HG03175 (cell line): ENCODE data around the gene KCNQ1.
A peak's percentile ranks its signal among the peaks of the same experiment; 100 is the strongest.

ENCODE experiments used
- ATAC-seq: cut with Tn5 transposase; IDR thresholded peaks from one replicate; pipeline ENCODE4 v1.9.1; 2021; ENCODE audit warnings: mild to moderate bottlenecking, moderate library complexity; ENCODE audit not compliant: unreplicated experiment

Gene KCNQ1

DNA sequence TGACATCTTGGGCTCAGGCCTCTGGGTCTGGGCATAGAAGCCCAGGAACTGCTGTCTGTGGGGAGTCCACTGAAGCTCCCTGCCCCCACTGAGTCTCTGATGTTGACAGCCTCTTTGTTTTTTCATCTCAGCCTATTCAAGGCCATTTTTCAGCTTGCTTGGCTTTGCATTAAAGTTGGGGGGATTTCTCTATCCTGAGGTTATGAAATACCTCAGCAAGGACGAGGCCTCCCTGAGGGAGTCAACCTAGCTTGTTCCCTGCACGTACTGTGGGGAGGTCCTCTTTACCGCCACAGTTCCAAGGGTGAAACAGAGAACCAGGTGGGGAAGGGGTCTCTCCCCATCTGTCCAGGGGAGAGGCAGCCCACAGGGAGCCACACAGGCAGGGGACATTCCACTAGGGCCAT, 246.6 kb downstream of the KCNQ1 start:
- no peak for ATAC-seq

DNA sequence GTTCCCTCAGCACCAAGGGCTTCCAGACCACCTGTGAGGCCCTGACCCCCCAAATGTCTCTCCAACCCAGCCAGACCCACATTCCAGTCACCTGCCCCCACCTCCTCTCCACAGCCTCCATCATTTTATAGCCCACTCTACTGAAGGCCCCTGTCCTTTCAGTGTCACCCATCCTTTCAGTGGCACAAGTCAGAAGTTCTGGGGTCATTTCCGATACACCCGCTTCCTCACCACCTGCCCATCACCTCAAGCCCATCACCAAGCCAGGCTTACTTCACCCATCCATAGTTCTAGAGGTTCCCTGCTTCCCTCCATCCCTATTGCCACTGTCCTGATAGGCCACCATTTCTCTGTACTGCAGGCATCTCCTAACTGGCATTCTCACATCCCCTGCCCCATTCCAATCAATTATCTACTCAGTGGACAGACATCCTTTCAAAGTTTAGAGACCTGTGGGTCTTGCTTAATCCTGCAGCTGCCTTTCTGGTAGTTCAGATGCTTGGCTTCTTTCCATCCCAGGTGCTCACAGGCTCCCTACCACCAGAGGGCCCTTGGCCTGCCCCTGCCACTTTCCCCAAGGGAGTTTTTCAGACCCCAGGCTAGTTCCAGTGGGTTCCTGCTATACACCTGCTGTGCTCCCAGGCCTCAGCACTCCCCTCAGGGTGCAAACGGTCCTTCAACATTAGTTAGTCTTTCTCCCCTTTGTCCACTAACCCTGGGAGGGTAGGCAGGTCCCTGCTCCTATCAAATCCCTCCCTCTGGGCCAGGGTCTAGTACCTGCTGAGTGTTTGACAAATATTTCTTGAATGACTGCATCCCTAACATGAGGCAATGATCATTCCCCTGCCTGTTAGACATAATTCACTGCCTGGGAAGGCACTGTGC, 247.4 kb downstream of the KCNQ1 start:
- no peak for ATAC-seq

DNA sequence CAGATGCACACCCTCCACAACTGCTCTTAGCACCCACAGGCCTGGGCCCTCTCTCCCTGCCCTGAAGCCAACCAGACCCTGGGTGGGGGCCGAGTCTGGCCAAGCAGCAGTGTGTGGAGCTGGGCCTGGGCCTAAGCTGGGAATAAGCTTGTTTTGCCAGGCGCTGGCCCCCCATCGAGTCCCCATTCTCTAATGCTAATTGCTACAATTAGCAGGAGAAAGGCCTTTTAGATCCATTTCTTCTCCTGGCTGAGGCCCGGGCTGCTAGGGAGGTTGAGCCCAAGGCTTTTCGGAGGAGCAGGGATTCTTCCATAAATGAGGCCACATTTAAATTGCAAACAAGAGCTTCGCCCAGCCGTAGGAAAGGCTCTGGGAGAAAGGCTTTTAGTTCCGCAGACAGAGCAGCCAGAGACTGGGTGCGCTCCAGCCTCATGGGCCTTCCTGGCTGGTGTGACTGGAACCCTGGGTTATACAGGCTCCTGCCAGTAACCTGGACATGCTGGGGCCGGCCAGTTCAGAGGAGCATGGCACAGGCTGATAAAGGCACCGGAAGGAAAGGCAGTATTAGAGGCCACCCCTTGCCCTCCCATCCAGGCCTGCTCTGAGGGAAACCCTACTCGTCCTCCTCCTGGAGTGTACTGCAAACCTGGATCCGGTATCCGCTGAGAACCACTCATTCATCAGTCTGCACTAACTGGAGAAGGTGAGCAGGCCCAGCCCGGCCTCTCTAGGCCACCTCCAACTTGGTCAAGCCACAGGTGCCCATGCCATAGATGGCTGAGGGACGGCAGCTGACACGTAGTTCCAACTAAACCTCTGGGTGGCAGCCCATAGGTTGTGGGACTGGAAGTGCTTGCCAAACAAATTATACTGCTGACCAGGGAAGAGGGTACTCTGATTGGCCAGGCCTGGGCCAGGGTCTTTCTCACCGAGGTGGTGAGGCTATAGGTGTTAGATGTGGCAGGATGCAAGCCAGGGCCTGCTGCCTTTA, 248.8 kb downstream of the KCNQ1 start:
- no peak for ATAC-seq

DNA sequence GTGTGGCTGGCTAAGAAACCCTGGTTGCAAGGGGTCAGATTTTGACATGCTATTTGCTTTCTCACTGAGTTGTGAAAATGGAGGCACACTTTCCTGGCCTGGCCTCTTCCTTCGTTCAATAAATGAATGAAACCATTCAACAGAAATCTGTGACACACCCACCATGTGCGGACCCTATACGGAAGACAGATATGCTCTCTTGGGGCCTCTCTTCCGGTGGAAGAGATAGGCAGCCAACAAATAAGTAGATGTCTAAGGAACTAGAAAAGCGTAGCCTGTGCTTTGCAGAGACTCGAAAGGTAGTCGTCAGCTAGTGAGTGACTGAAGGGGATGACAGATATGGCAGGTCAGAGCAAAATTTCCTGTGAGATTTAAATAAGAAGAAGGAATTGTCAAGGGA, 249.7 kb downstream of the KCNQ1 start:
- no peak for ATAC-seq

DNA sequence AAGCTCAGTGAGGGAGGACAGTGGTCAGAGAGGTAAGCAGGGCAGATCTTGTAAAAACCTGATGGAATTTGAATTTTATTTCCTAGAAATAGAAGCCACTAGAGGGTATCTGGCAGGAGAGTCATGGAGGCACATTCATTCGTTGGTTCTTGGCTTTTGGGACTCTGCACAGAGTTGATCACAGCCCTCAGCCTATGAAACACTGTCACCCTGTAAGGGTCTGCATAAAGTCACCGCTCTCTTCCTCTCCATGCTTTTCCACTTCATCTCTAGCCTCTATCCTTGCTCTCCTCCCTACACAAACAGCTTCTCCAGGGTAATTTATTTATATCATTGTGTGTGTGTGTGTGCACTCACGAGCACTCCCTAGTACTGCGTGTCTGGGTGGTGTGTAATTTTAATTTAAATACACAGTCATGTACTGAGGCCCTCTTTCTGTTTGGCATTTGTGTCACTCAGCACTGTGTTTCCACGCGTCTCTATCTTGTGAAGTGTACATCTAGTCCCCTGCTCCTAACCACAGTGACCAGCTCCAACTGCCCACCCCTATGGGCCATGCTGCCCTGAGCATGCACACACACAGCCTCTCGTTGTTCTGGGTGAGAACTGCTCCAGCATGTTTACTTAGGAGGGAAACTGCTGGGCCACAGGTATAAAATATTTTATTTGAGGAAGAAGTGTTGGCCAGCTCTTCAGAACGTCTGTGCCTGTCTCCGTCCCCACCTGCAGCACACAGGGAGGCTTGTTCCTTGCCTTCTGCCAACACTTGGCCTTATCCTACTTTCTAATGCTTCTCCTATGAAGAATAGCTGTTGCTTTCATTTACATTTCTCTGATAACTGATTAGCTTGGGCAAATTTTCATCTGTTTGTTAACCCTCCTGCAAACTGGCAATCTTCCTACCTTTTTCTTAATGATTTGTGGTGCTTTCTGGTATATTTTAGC, 250.5 kb downstream of the KCNQ1 start:
- ATAC-seq = no peak

- no peak for ATAC-seq
Measured at GRCh38 chr11:2696455-2696854, 251.6 kb downstream of the KCNQ1 start.

GRCh38 chr11:2697866-2698265, 253.1 kb downstream of the KCNQ1 start:
- ATAC-seq = no peak

DNA sequence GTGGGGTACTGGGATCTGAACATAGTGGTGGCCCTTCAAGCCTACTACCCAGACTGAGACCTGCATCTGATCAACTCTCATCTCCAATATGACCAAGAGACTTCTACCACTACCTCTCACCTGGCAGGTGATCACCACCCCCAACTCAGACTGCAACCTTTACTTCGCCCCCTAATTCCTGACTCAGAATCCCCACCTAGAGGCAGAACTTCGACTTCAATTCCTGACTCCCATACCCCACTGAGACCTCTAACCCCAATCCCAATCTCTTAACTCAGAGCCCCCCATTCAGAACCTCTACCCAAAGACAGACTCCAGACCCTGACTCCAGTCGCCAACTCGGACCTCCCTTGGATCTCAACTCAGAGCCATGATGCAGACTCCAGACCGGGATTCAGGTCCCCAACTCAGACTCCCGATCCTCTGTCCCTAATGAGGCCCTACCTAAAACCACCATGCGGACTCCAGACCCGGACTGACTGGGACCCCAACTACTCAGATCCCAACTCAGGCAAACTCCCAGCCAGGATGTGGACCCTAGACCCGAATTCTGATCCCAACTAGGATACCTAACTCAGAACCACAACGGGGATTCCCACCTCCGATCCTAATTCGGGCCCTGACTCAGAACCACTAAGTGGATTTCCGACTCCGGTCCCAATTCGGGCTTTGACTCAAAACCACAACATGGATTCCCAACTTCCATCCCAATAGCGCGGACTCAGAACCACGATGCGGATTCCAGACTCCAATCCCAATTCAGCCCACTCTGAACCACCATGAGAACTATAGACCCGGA, 253.8 kb downstream of the KCNQ1 start:
- no peak for ATAC-seq

- peak; percentile 11 for ATAC-seq
Measured at GRCh38 chr11:2699185-2699530, 254.3 kb downstream of the KCNQ1 start.

GRCh38 chr11:2699531-2700414, 255.0 kb downstream of the KCNQ1 start, which contains the start of gene KCNQ1OT1:
KCNQ1OT1 (minus strand) TSS chr11:2699994.
- ATAC-seq = peak; percentile 91

DNA sequence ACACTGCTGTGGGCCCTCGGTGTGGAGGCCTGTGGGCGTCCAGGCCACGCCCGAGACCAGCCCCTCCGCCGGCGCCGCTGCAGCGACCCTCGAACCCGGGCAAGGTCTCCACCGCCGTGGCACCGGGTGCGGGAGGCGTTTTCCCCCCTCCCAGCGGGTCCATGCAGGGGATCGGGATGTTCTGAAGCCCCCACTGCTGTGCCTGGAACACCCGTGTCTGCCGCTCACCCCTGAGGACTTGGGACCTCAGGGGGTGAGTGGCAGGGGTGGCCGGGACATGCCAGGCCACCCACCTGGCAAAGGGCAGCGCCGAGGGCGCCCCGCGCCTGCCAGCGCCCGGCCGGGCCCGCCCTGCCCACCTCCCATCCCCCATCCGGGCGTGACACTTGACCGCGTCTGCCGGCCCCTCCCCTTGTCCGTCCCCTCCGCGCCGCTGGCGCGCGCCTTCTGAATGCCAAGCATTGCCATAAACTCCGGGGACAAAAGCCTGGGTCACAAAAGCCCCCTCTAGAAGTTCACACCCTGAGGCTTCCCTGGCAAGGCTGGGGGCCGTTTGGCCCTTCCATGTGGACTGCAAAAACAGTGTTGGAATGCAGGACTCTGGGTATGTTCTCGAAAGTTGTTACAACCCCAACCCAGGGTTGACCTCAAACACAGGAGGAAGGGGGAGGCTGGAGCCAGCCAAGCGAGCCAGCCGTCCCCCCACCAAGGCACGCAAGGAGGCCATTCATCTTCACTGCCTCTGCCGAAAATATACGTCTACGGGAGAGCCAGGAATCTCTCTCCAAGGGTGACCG, 255.8 kb downstream of the KCNQ1 start:
- peak; percentile 33 for ATAC-seq

- ATAC-seq = no peak
Measured at GRCh38 chr11:2701230-2701629, 256.4 kb downstream of the KCNQ1 start.

- ATAC-seq = no peak
Measured at GRCh38 chr11:2701898-2702434, 257.2 kb downstream of the KCNQ1 start.

GRCh38 chr11:2702771-2703362, 258.1 kb downstream of the KCNQ1 start:
- no peak for ATAC-seq

- ATAC-seq = no peak
Measured at GRCh38 chr11:2703363-2704141, 258.7 kb downstream of the KCNQ1 start.

- no peak for ATAC-seq
Measured at GRCh38 chr11:2704356-2704755, 259.5 kb downstream of the KCNQ1 start.
